ENCODE data around the gene CFD. TPM values are rescaled to one million over a fixed set of nuclear protein-coding genes. Genes with fewer than 3 reads are reported as not detected.

Gene CFD
- polyA plus RNA-seq, 1 of the 3 experiments (the other 2 are of a cell fraction), result 2.5 TPM

GRCh38 chr19:867855-868457 lies 8.5 kb downstream of the CFD start:
- Histone ChIP-seq H3K4me1 (ENCODE audit: control insufficient read depth in 1 of 2, insufficient read depth in 2 of 2, low read depth in 1 of 2, low read length in 1 of 2) (peaks cover 4 to 16% of the 10 kb centered on the region in 2 experiments; a peak in 2 of 4 replicates), H4K20me1 (ENCODE audit: insufficient read depth) (no peaks in the 10 kb centered on the region), H3K9me3 (no peaks in the 10 kb centered on the region), H2AFZ (ENCODE audit: low read depth) (no peak overlapping the region), H3K4me3 (ENCODE audit: low read depth in 2 of 2, low read length in 1 of 2) (no peak overlapping the region), H3K79me2 (ENCODE audit: insufficient read depth) (no peaks in the 10 kb centered on the region), H3K4me2 (no peak overlapping the region), H3K9ac (no peak overlapping the region), H3K36me3 (replicated peaks in 1 of 2; ENCODE audit: control insufficient read depth in 1 of 2, insufficient read depth in 2 of 2, low read length in 1 of 2) (peaks cover 0 to 27% of the 10 kb centered on the region in 2 experiments), H3K27ac (ENCODE audit: low read depth in 2 of 2, low read length in 1 of 2) (no peak overlapping the region), H3K27me3 (ENCODE audit: insufficient read depth) (no peaks in the 10 kb centered on the region), H3K9me2 (no peaks in the 10 kb centered on the region), H3F3A (replicated peaks; ENCODE audit: insufficient read depth) (peaks cover 24% of the 10 kb centered on the region)
- DNase-seq, result no peak
- TF ChIP-seq SIN3A (IDR thresholded peaks at IDR 0.05; ENCODE audit: borderline replicate concordance, low read depth, low read length) (no peak), RCOR1 (IDR thresholded peaks at IDR 0.05; ENCODE audit: low read length) (no peak), IRF3 (IDR thresholded peaks at IDR 0.05; ENCODE audit: low read depth, low read length) (no peak), PBX3 (IDR thresholded peaks at IDR 0.05) (no peak), MXI1 (IDR thresholded peaks at IDR 0.05; ENCODE audit: low read depth, low read length) (no peak), RFX5 (IDR thresholded peaks at IDR 0.05; ENCODE audit: low read length) (no peak), CTCF (IDR thresholded peaks at IDR 0.05) (no peak)
- ChIA-PET CTCF (interaction anchor here (1.0 kb wide), 1 partner anchor 114 kb away, joined by 3 read pairs; no protein-coding TSS in a partner anchor), POLR2A (no interaction called here)
- 97% methylated on average over 26 of the region's 39 CpGs for WGBS (ENCODE audit: low lambda C conversion rate)

- no peak for DNase-seq
- TF ChIP-seq FOXJ3 (CRISPR knock-in tag; IDR thresholded peaks at IDR 0.05) (no peak), NRF1 (IDR thresholded peaks at IDR 0.05; ENCODE audit: low read depth, low read length) (no peak), USF2 (IDR thresholded peaks at IDR 0.05; ENCODE audit: borderline replicate concordance, low read depth, low read length) (no peak), FOSL2 (IDR thresholded peaks at IDR 0.05; ENCODE audit: borderline replicate concordance, low read depth) (no peak), EP300 (IDR thresholded peaks at IDR 0.05; ENCODE audit: borderline replicate concordance in 1 of 2, low read depth in 1 of 2, low read length in 1 of 2) (no peak), GABPA (IDR thresholded peaks at IDR 0.05; ENCODE audit: low read depth) (no peak), SIN3A (IDR thresholded peaks at IDR 0.05; ENCODE audit: borderline replicate concordance, low read depth, low read length) (no peak), TEAD4 (IDR thresholded peaks at IDR 0.05; ENCODE audit: borderline replicate concordance, insufficient read depth) (no peak), POLR2AphosphoS5 (IDR thresholded peaks at IDR 0.05; ENCODE audit: low read depth, low read length) (no peak), RAD21 (IDR thresholded peaks at IDR 0.05; ENCODE audit: low read length) (no peak), RFX5 (IDR thresholded peaks at IDR 0.05; ENCODE audit: low read length) (no peak), MEF2A (IDR thresholded peaks at IDR 0.05; ENCODE audit: borderline replicate concordance, low read depth) (no peak), TAF1 (IDR thresholded peaks at IDR 0.05; ENCODE audit: borderline replicate concordance, low read depth, low read length) (no peak), GATA2 (CRISPR knock-in tag; IDR thresholded peaks at IDR 0.05) (no peak), NFIC (IDR thresholded peaks at IDR 0.05; ENCODE audit: borderline replicate concordance) (no peak), FOXM1 (IDR thresholded peaks at IDR 0.05; ENCODE audit: low read depth) (no peak), RXRA (IDR thresholded peaks at IDR 0.05; ENCODE audit: borderline replicate concordance, low read depth) (no peak), MXI1 (IDR thresholded peaks at IDR 0.05; ENCODE audit: low read depth, low read length) (no peak)
Measured at GRCh38 chr19:868458-869244, 9.2 kb downstream of the CFD start.

More at GRCh38 chr19:868458-869244, 9.2 kb downstream of the CFD start:
- WGBS (ENCODE audit: low lambda C conversion rate), result 91% methylated on average over 21 of the region's 34 CpGs
- Histone ChIP-seq H3K27me3 (ENCODE audit: insufficient read depth) (no peaks in the 10 kb centered on the region), H4K20me1 (ENCODE audit: insufficient read depth) (no peaks in the 10 kb centered on the region), H3K4me1 (ENCODE audit: control insufficient read depth in 1 of 2, insufficient read depth in 2 of 2, low read depth in 1 of 2, low read length in 1 of 2) (peaks cover 4 to 16% of the 10 kb centered on the region in 2 experiments; a peak in 2 of 4 replicates), H2AFZ (ENCODE audit: low read depth) (no peak overlapping the region), H3K36me3 (replicated peaks in 1 of 2; ENCODE audit: control insufficient read depth in 1 of 2, insufficient read depth in 2 of 2, low read length in 1 of 2) (peaks cover 0 to 30% of the 10 kb centered on the region in 2 experiments), H3K4me2 (no peak overlapping the region), H3K9me3 (no peaks in the 10 kb centered on the region), H3K4me3 (ENCODE audit: low read depth in 2 of 2, low read length in 1 of 2) (no peak overlapping the region), H3K27ac (ENCODE audit: low read depth in 2 of 2, low read length in 1 of 2) (peak overlapping the region in 1 of 2 experiments; percentile 67; a peak in 1 of 4 replicates), H3K9me2 (no peaks in the 10 kb centered on the region), H3K9ac (no peak overlapping the region), H3K79me2 (ENCODE audit: insufficient read depth) (no peaks in the 10 kb centered on the region), H3F3A (replicated peaks; ENCODE audit: insufficient read depth) (peaks cover 20% of the 10 kb centered on the region)
- ChIA-PET CTCF (interaction anchor here (1.0 kb wide), 1 partner anchor 113 kb away, joined by 3 read pairs; no protein-coding TSS in a partner anchor), POLR2A (no interaction called here)

Data from SK-N-SH (cell line).